K562 (cell line): ENCODE measurements around the gene YBEY. TPM values are rescaled to one million over a fixed set of nuclear protein-coding genes. Genes with fewer than 3 reads are reported as not detected.

Source experiments
- ELF4 ChIP-seq: fragments of 450-650 bp; formaldehyde crosslinking; IDR thresholded peaks from 2 replicates; pipeline ENCODE4 v1.4.0; 2022; ENCODE audit warnings: missing genetic modification characterization
- EP400 ChIP-seq: fragments of 450-650 bp; IDR thresholded peaks from 2 replicates; pipeline ENCODE4 v1.6.1; 2017; ENCODE audit warnings: antibody characterized with exemption, mild to moderate bottlenecking, moderate library complexity
- EZH2 ChIP-seq: IDR thresholded peaks from 2 replicates; pipeline ENCODE4 v1.6.1; 2012; ENCODE audit warnings: low read depth, mild to moderate bottlenecking, inconsistent platforms, low read length, borderline replicate concordance
- FOSL1 ChIP-seq: fragments of 200-800 bp; sonication (Bioruptor generic); conservative IDR thresholded peaks from 2 replicates; pipeline ENCODE4 v1.6.1; 2016; ENCODE audit warnings: missing genetic modification characterization, missing compliant biosample characterization
- FOXK2 ChIP-seq, 2 experiments: fragments of 450-650 bp; IDR thresholded peaks in 1 of 2; conservative IDR thresholded peaks in 1 of 2; 2 replicates each; pipeline ENCODE4 v1.6.1; 2016; ENCODE audit warnings: low read depth in 2 of 2, mild to moderate bottlenecking in 1 of 2
- FUS ChIP-seq: fragments of 200-400 bp; formaldehyde crosslinking; optimal IDR thresholded peaks from 2 replicates; pipeline ENCODE3; 2017; ENCODE audit warnings: low read depth, low read length
- HLTF ChIP-seq: fragments of 450-650 bp; IDR thresholded peaks from 2 replicates; pipeline ENCODE4 v1.6.1; 2016
- HMBOX1 ChIP-seq: sonication (generic); IDR thresholded peaks from 2 replicates; pipeline ENCODE4 v1.6.1; 2016
- HMG20B ChIP-seq: fragments of 250-450 bp; sonication (Bioruptor Pico); IDR thresholded peaks from 2 replicates; pipeline ENCODE4 v1.5.0; 2021; ENCODE audit warnings: mild to moderate bottlenecking
- KLF13 ChIP-seq: fragments of 450-650 bp; IDR thresholded peaks from 2 replicates; pipeline ENCODE4 v1.6.1; 2016; ENCODE audit warnings: missing genetic modification characterization, low read depth, mild to moderate bottlenecking, missing compliant biosample characterization, moderate library complexity, borderline replicate concordance
- MBD1 ChIP-seq: fragments of 250-450 bp; sonication (Bioruptor Pico); IDR thresholded peaks from 2 replicates; pipeline ENCODE4 v1.8.0; 2022; ENCODE audit warnings: inconsistent platforms
- MTF1 ChIP-seq: fragments of 250-450 bp; sonication (Bioruptor Pico); IDR thresholded peaks from 2 replicates; pipeline ENCODE4 v1.9.0; 2021; ENCODE audit warnings: moderate library complexity, mild to moderate bottlenecking, inconsistent platforms, borderline replicate concordance
- MXD1 ChIP-seq: fragments of 250-450 bp; sonication (Bioruptor Pico); IDR thresholded peaks from 2 replicates; pipeline ENCODE4 v1.8.0; 2021; ENCODE audit warnings: borderline replicate concordance, mild to moderate bottlenecking, moderate library complexity; ENCODE audit not compliant: poor library complexity, severe bottlenecking
- NONO ChIP-seq, 2 experiments: fragments of 200-400 bp in 1 of 2; fragments of 450-650 bp in 1 of 2; formaldehyde crosslinking in 1 of 2; IDR thresholded peaks; 2 replicates each; pipeline ENCODE4 v1.6.1; 2017; ENCODE audit warnings: low read depth in 2 of 2, mild to moderate bottlenecking in 2 of 2, moderate library complexity in 2 of 2, low read length in 1 of 2
- PHTF2 ChIP-seq: fragments of 250-450 bp; sonication (Bioruptor Pico); IDR thresholded peaks from 2 replicates; pipeline ENCODE4 v1.5.0; 2021; ENCODE audit warnings: mild to moderate bottlenecking
- SIX5 ChIP-seq, 2 experiments: IDR thresholded peaks; 2 replicates each; pipeline ENCODE4 v1.6.1; 2011; ENCODE audit warnings: low read length in 2 of 2, borderline replicate concordance in 1 of 2, low read depth in 1 of 2, mild to moderate bottlenecking in 1 of 2, moderate library complexity in 1 of 2; ENCODE audit not compliant: insufficient read depth in 1 of 2
- SMAD4 ChIP-seq: fragments of 250-450 bp; sonication (Bioruptor Pico); conservative IDR thresholded peaks from 2 replicates; pipeline ENCODE4 v1.8.0; 2021; ENCODE audit warnings: inconsistent platforms, mild to moderate bottlenecking, moderate library complexity
- XRCC3 ChIP-seq: fragments of 450-650 bp; IDR thresholded peaks from 2 replicates; pipeline ENCODE4 v1.6.1; 2017; ENCODE audit warnings: mild to moderate bottlenecking, moderate library complexity
- ZFP36 ChIP-seq: fragments of 150-350 bp; IDR thresholded peaks from 2 replicates; pipeline ENCODE4 v1.6.1; 2018; ENCODE audit warnings: low read length, low read depth; ENCODE audit not compliant: partially characterized antibody
- ZNF197 ChIP-seq: fragments of 200-800 bp; sonication (Bioruptor generic); IDR thresholded peaks from 2 replicates; pipeline ENCODE4 v1.6.1; 2016; ENCODE audit warnings: low read depth, missing genetic modification characterization, missing compliant biosample characterization
- ZNF444 ChIP-seq: fragments of 250-450 bp; sonication (Bioruptor Pico); IDR thresholded peaks from 2 replicates; pipeline ENCODE4 v1.4.0; 2020; ENCODE audit warnings: mild to moderate bottlenecking, moderate library complexity
- ZNF583 ChIP-seq: fragments of 250-450 bp; sonication (Bioruptor Pico); IDR thresholded peaks from 2 replicates; pipeline ENCODE4 v1.4.0; 2020
- polyA plus RNA-seq, 8 experiments: library from polyadenylated mRNA; depleted of rRNA in 4 of 8; stranded (reverse) in 5 of 8; unstranded in 3 of 8; fragments of >200 nt; fragmentation: Nextera tagmentation in 2 of 8; fragmentation: Illumina TruSeq in 1 of 8; extraction: Ambion mirVana in 2 of 8; extraction: Trizol in 1 of 8; gene quantifications; 2 replicates each; pipeline versions ENCODE4 v1.2.1 to v1.2.3, GENCODE V29; 2011 to 2014; ENCODE audit warnings: inconsistent platforms in 1 of 8, missing spikeins in 1 of 8
- total RNA-seq, 7 experiments: library from RNA; depleted of rRNA in 6 of 7; stranded (reverse); fragments of >200 nt in 6 of 7; fragmentation: Illumina TruSeq in 2 of 7; extraction: Trizol in 2 of 7; gene quantifications; 2 replicates each; pipeline versions ENCODE4 v1.2.1 to v1.2.3, GENCODE V29; 2011 to 2021; ENCODE audit warnings: low replicate concordance in 1 of 7
- TF ChIP-seq, protein P1 (sequence below): fragments of 250-450 bp; sonication (Bioruptor Pico); IDR thresholded peaks from 2 replicates; pipeline ENCODE4 v1.5.0; 2022; ENCODE audit warnings: mild to moderate bottlenecking

YBEY gene
- total and polyA plus RNA-seq, 9 of the 15 experiments (the other 6 are each of a cell fraction or from before 2014, with no cell fraction given) = 6.4 to 28.0 (median 12.4) TPM

DNA sequence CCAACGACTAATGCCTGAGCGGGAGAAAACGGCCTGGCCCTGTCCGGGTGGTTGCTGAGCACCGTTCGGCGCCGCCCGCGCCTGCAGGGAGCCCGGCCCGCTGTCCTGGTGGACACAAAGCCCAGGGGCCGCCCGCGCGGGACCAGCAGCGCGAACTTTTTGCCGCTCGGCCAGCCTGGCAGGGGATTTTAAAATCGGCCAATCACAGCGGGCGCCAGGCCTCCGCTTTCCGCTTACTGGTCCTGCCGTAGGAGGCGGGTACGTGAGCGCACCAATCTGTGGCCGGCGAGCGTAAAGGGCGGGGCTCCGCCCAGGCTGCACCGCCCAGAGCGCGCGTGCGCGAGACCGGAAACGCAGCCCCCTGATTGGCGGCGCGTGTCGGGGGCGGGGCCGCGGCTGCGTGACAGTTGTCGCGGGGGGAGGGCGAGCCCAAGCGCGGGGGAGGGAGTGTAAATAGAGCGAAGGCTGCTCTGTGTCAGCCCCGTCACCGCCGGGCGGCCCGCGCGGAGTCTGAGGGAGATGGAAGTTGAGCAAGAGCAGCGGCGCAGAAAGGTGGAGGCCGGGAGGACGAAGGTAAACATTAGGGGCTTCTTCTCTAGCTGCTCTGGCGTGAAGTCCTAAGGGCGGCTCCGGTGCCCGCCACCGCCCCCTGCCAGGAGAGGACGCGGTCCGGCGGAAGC is 37.7 kb downstream of the YBEY start, which contains the start of the genes C21orf58 and PCNT (continued):
- no peak for TF ChIP-seq MBD1 (CRISPR knock-in tag)
- TF ChIP-seq ZNF197 (CRISPR knock-in tag) = no peak
- no peak for TF ChIP-seq HMBOX1
- no peak for TF ChIP-seq XRCC3
- TF ChIP-seq NONO (IDR thresholded peaks at IDR 0.05; ENCODE audit: low read depth in 2 of 2, low read length in 1 of 2) = peak in 1 of 2 experiments; percentile 74; a peak in 1 of 4 replicates
- TF ChIP-seq, protein P1, sequence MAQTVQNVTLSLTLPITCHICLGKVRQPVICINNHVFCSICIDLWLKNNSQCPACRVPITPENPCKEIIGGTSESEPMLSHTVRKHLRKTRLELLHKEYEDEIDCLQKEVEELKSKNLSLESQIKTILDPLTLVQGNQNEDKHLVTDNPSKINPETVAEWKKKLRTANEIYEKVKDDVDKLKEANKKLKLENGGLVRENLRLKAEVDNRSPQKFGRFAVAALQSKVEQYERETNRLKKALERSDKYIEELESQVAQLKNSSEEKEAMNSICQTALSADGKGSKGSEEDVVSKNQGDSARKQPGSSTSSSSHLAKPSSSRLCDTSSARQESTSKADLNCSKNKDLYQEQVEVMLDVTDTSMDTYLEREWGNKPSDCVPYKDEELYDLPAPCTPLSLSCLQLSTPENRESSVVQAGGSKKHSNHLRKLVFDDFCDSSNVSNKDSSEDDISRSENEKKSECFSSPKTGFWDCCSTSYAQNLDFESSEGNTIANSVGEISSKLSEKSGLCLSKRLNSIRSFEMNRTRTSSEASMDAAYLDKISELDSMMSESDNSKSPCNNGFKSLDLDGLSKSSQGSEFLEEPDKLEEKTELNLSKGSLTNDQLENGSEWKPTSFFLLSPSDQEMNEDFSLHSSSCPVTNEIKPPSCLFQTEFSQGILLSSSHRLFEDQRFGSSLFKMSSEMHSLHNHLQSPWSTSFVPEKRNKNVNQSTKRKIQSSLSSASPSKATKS (CRISPR knock-in tag) = 0 out of 2 replicates have a peak, but pooled peaks have one; percentile 15
- TF ChIP-seq FOSL1 (tag) = peak; percentile 38; the same call in 1 of the 2 replicates
- TF ChIP-seq FOXK2 (conservative IDR thresholded peaks at IDR 0.05 in 1 of 2, IDR thresholded peaks at IDR 0.05 in 1 of 2; ENCODE audit: low read depth in 2 of 2) = peak; percentile 96 to 98
- TF ChIP-seq ZNF444 (CRISPR knock-in tag) = peak; percentile 84
- no peak for TF ChIP-seq PHTF2 (CRISPR knock-in tag)
- peak; percentile 76; the same call in 1 of the 2 replicates for TF ChIP-seq KLF13 (tag)
- TF ChIP-seq ZFP36 = no peak
- TF ChIP-seq ELF4 (CRISPR knock-in tag) = peak; percentile 66; the same call in 1 of the 2 replicates
- peak; percentile 28; the same call in 1 of the 2 replicates for TF ChIP-seq ZNF583 (CRISPR knock-in tag)
- TF ChIP-seq MTF1 = no peak
- TF ChIP-seq SIX5 (IDR thresholded peaks at IDR 0.05; ENCODE audit: borderline replicate concordance in 1 of 2, insufficient read depth in 1 of 2, low read depth in 1 of 2, low read length in 2 of 2) = no peak
- no peak; the same call in 1 of the 2 replicates for TF ChIP-seq HLTF
- no peak for TF ChIP-seq FUS
- TF ChIP-seq EP400 = peak; percentile 99
- TF ChIP-seq EZH2 = no peak
- no peak for TF ChIP-seq HMG20B (CRISPR knock-in tag)
- TF ChIP-seq MXD1 = peak; percentile 72
- peak; percentile 83 for TF ChIP-seq SMAD4 (CRISPR knock-in tag)
